HepG2 (cell line): ENCODE measurements around the gene CCDC175. TPM values are rescaled to one million over a fixed set of nuclear protein-coding genes. Genes with fewer than 3 reads are reported as not detected.
A peak's percentile ranks its signal among the peaks of the same experiment; 100 is the strongest.

ENCODE experiments used
- AGO1 ChIP-seq: fragments of 200-400 bp; formaldehyde crosslinking; IDR thresholded peaks from 2 replicates; pipeline ENCODE4 v1.6.1; 2017; ENCODE audit warnings: mild to moderate bottlenecking, low read depth, low read length, moderate library complexity; ENCODE audit not compliant: poor library complexity, severe bottlenecking
- ATF7 ChIP-seq, 2 experiments: fragments of 450-650 bp in 1 of 2; sonication (generic) in 1 of 2; formaldehyde crosslinking in 1 of 2; IDR thresholded peaks; 2 replicates each; pipeline versions ENCODE4 v1.4.0 to v1.6.1; 2016 to 2020; ENCODE audit warnings: antibody characterized with exemption in 1 of 2, mild to moderate bottlenecking in 1 of 2, missing genetic modification reagents in 1 of 2
- FOXK2 ChIP-seq: fragments of 450-650 bp; IDR thresholded peaks from 2 replicates; pipeline ENCODE4 v1.6.1; 2016
- LCORL ChIP-seq, 2 experiments: fragments of 450-650 bp in 1 of 2; sonication (generic) in 1 of 2; formaldehyde crosslinking in 1 of 2; IDR thresholded peaks; 2 replicates each; pipeline versions ENCODE4 v1.5.0 to v1.6.1; 2017 to 2020; ENCODE audit warnings: antibody characterized with exemption in 1 of 2, missing genetic modification reagents in 1 of 2
- LRRFIP1 ChIP-seq: sonication (generic); formaldehyde crosslinking; conservative IDR thresholded peaks from 2 replicates; pipeline ENCODE4 v1.4.0; 2020; ENCODE audit warnings: missing genetic modification reagents
- POLR2A ChIP-seq, 2 experiments: IDR thresholded peaks; 2 replicates each; pipeline ENCODE4 v1.6.1; 2011; ENCODE audit warnings: low read depth in 2 of 2, low read length in 2 of 2, mild to moderate bottlenecking in 1 of 2, moderate library complexity in 1 of 2; ENCODE audit not compliant: insufficient read depth in 1 of 2
- PRDM15 ChIP-seq: sonication (generic); formaldehyde crosslinking; IDR thresholded peaks from 2 replicates; pipeline ENCODE4 v1.4.0; 2020; ENCODE audit warnings: missing genetic modification reagents
- SP5 ChIP-seq: IDR thresholded peaks from 2 replicates; pipeline ENCODE4 v1.6.1; 2016; ENCODE audit warnings: low read depth, borderline replicate concordance
- ZNF101 ChIP-seq: sonication (generic); formaldehyde crosslinking; IDR thresholded peaks from 2 replicates; pipeline ENCODE4 v1.4.0; 2020; ENCODE audit warnings: mild to moderate bottlenecking, low read depth, missing genetic modification reagents, borderline replicate concordance
- ZNF225 ChIP-seq: sonication (generic); formaldehyde crosslinking; IDR thresholded peaks from 2 replicates; pipeline ENCODE4 v1.4.0; 2020; ENCODE audit warnings: mild to moderate bottlenecking, missing genetic modification reagents
- ZNF256 ChIP-seq: sonication (generic); formaldehyde crosslinking; conservative IDR thresholded peaks from 2 replicates; pipeline ENCODE4 v1.4.0; 2020; ENCODE audit warnings: missing genetic modification reagents
- ZNF44 ChIP-seq: sonication (generic); formaldehyde crosslinking; IDR thresholded peaks from 2 replicates; pipeline ENCODE4 v1.5.1; 2020; ENCODE audit warnings: mild to moderate bottlenecking, missing genetic modification reagents
- ZNF556 ChIP-seq: sonication (generic); formaldehyde crosslinking; IDR thresholded peaks from 2 replicates; pipeline ENCODE4 v1.4.0; 2020; ENCODE audit warnings: mild to moderate bottlenecking, missing genetic modification reagents, borderline replicate concordance
- ZNF607 ChIP-seq: sonication (generic); formaldehyde crosslinking; IDR thresholded peaks from 2 replicates; pipeline ENCODE4 v1.5.1; 2020; ENCODE audit warnings: missing genetic modification reagents, mild to moderate bottlenecking, borderline replicate concordance
- ZNF639 ChIP-seq: conservative IDR thresholded peaks from 2 replicates; pipeline ENCODE4 v1.6.1; 2018; ENCODE audit warnings: missing genetic modification reagents
- ZNF777 ChIP-seq: sonication (generic); formaldehyde crosslinking; IDR thresholded peaks from 2 replicates; pipeline ENCODE4 v1.4.0; 2020; ENCODE audit warnings: missing genetic modification reagents
- polyA plus RNA-seq, 8 experiments: library from polyadenylated mRNA; depleted of rRNA in 3 of 8; stranded (reverse) in 7 of 8; unstranded in 1 of 8; fragments of >200 nt; fragmentation: Illumina TruSeq in 4 of 8; extraction: Trizol in 4 of 8; gene quantifications; 2 replicates each; pipeline versions ENCODE4 v1.2.1 to v1.2.3, GENCODE V29; 2011 to 2016; ENCODE audit warnings: low read depth in 4 of 8, missing spikeins in 1 of 8, mixed read lengths in 1 of 8; ENCODE audit not compliant: insufficient read depth in 1 of 8
- total RNA-seq, 5 experiments: library from RNA; depleted of rRNA; stranded (reverse); fragments of >200 nt; fragmentation: Illumina TruSeq; extraction: Trizol; gene quantifications; 2 replicates each; pipeline ENCODE4 v1.2.3, GENCODE V29; 2016; ENCODE audit warnings: low read depth in 1 of 5

CCDC175 gene
- total and polyA plus RNA-seq, 2 of the 13 experiments (the other 11 are each of a cell fraction or from before 2014, with no cell fraction given), result not detected

- TF ChIP-seq LRRFIP1 (CRISPR knock-in tag) (no peak), AGO1 (peak; percentile 11), ZNF556 (CRISPR knock-in tag) (no peak), POLR2A (IDR thresholded peaks at IDR 0.05; ENCODE audit: insufficient read depth in 1 of 2, low read depth in 2 of 2, low read length in 2 of 2) (no peak), PRDM15 (no peak), SP5 (CRISPR knock-in tag) (peak; percentile 33), ZNF101 (CRISPR knock-in tag) (no peak), ZNF44 (CRISPR knock-in tag) (no peak), ZNF607 (CRISPR knock-in tag) (0 out of 2 replicates have a peak, but pooled peaks have one; percentile 49), ZNF225 (no peak), ZNF777 (CRISPR knock-in tag) (no peak), ZNF256 (no peak), LCORL (IDR thresholded peaks at IDR 0.05) (no peak), LCORL (CRISPR knock-in tag; IDR thresholded peaks at IDR 0.05) (no peak), ATF7 (IDR thresholded peaks at IDR 0.05) (no peak), ATF7 (CRISPR knock-in tag; IDR thresholded peaks at IDR 0.05) (no peak), FOXK2 (no peak), ZNF639 (CRISPR knock-in tag) (0 out of 2 replicates have a peak, but pooled peaks have one; percentile 26)
- TF ChIP-seq, all 625 proteins: peak for 77
These were observed 111.9 kb downstream of the CCDC175 start (continued) for GRCh38 chr14:59464486-59465315.
